Measurements from ENCODE around the gene EXTL1.
A peak's percentile ranks its signal among the peaks of the same experiment; 100 is the strongest.

EXTL1 gene

GRCh38 chr1:25997828-25998761 lies 23.5 kb upstream of the EXTL1 start, which contains the start of gene PAFAH2:
TSS of gene PAFAH2 (minus strand) at chr1:25998063. CDS start at chr1:25990816, 7,247 bp downstream.
- DNase-seq, result peak; percentile 93 to 99 (median 96)

- DNase-seq, result no peak
Observed at GRCh38 chr1:25999041-25999800, 22.4 kb upstream of the EXTL1 start.

- no peak for DNase-seq
Observed at GRCh38 chr1:26003262-26003661, 18.3 kb upstream of the EXTL1 start.

GRCh38 chr1:26003756-26004155 lies 17.8 kb upstream of the EXTL1 start:
- DNase-seq, result no peak

- no peak for DNase-seq
Observed at GRCh38 chr1:26005434-26006105, 16.0 kb upstream of the EXTL1 start.

GRCh38 chr1:26006710-26007109 lies 14.9 kb upstream of the EXTL1 start:
- DNase-seq, result no peak

- no peak for DNase-seq
Observed at GRCh38 chr1:26009796-26010447, 11.7 kb upstream of the EXTL1 start.

GRCh38 chr1:26010825-26011224 lies 10.8 kb upstream of the EXTL1 start:
- DNase-seq, result no peak

- no peak for DNase-seq
Observed at GRCh38 chr1:26012864-26013263, 8.7 kb upstream of the EXTL1 start.

- DNase-seq, result no peak
Observed at GRCh38 chr1:26014179-26014578, 7.4 kb upstream of the EXTL1 start.

- no peak for DNase-seq
Observed at GRCh38 chr1:26015358-26015757, 6.2 kb upstream of the EXTL1 start.

GRCh38 chr1:26016258-26016952 lies 5.2 kb upstream of the EXTL1 start:
- DNase-seq, result no peak

- DNase-seq, result no peak
Observed at GRCh38 chr1:26016953-26017545, 4.5 kb upstream of the EXTL1 start.

- no peak for DNase-seq
Observed at GRCh38 chr1:26017606-26018005, 4.0 kb upstream of the EXTL1 start.

GRCh38 chr1:26019641-26020315 lies 1.8 kb upstream of the EXTL1 start:
- DNase-seq, result no peak

GRCh38 chr1:26020330-26020768 lies 1.2 kb upstream of the EXTL1 start:
- no peak for DNase-seq

- DNase-seq, result no peak
Observed at GRCh38 chr1:26020941-26021646, 481 bp upstream of the EXTL1 start.

- DNase-seq, result no peak
Observed at GRCh38 chr1:26022404-26022779, 817 bp downstream of the EXTL1 start.

- no peak for DNase-seq
Observed at GRCh38 chr1:26023009-26023408, 1.4 kb downstream of the EXTL1 start.

GRCh38 chr1:26023826-26024225 lies 2.3 kb downstream of the EXTL1 start:
- no peak for DNase-seq

Measured in T-helper 1 cell (primary cell).